Stimulated activated CD4-positive, alpha-beta T cell treated with anti-CD3 and anti-CD28 coated beads, TNF-alpha, amount 100 ng/mL, for 4 hours (primary cell): ENCODE results near the gene PKN1.

Experiments
- DNase-seq, 3 experiments: peaks; one replicate each; pipeline ENCODE4 v3.0.0-alpha.2; 2020; ENCODE audit warnings: low read depth in 3 of 3

The PKN1 gene

DNA sequence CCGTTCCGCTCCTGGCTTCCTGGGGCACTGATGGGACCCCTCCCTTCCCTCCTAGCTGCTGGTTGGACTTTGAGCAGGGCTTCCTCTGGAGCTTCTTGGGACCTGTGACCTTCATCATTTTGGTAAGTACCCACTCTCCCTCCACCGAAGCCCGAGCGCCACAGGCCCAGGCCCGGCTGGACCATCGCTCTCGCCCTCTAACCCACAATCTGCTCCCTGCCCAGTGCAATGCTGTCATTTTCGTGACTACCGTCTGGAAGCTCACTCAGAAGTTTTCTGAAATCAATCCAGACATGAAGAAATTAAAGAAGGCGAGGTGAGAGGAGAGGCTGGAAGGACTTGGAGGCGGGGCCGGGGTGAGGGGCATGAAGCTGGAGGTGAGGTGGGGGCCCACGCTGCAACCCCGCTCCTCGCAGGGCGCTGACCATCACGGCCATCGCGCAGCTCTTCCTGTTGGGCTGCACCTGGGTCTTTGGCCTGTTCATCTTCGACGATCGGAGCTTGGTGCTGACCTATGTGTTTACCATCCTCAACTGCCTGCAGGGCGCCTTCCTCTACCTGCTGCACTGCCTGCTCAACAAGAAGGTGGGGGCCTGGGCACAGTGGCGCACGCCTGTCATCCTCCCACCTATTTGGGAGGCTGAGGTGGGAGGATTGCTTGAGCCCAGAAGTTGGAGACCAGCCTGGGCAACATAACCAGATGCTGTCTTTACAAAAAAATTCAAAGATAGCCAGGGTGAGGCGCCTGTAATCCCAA is 26.3 kb upstream of the PKN1 start:
- no peak for DNase-seq

DNA sequence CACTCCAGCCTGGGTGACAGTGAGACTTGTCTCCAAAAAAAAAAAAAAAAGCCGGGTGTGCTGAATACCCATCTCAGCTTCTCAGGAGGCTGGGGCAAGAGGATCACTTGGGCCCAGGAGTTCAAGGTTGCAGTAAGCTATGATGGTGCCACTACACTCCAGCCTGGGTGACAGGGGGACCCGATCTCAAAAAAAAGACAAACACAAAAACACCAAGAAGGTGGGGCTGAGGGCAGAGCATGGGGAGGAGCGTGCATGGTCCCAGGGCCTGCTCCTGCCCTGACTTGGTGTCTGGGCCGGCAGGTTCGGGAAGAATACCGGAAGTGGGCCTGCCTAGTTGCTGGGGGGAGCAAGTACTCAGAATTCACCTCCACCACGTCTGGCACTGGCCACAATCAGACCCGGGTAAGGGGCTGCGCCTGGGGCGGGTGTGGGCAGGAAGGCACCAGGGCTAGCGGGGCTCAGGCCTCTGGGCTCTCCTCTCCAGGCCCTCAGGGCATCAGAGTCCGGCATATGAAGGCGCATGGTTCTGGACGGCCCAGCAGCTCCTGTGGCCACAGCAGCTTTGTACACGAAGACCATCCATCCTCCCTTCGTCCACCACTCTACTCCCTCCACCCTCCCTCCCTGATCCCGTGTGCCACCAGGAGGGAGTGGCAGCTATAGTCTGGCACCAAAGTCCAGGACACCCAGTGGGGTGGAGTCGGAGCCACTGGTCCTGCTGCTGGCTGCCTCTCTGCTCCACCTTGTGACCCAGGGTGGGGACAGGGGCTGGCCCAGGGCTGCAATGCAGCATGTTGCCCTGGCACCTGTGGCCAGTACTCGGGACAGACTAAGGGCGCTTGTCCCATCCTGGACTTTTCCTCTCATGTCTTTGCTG is 25.3 kb upstream of the PKN1 start:
- no peak for DNase-seq

DNA sequence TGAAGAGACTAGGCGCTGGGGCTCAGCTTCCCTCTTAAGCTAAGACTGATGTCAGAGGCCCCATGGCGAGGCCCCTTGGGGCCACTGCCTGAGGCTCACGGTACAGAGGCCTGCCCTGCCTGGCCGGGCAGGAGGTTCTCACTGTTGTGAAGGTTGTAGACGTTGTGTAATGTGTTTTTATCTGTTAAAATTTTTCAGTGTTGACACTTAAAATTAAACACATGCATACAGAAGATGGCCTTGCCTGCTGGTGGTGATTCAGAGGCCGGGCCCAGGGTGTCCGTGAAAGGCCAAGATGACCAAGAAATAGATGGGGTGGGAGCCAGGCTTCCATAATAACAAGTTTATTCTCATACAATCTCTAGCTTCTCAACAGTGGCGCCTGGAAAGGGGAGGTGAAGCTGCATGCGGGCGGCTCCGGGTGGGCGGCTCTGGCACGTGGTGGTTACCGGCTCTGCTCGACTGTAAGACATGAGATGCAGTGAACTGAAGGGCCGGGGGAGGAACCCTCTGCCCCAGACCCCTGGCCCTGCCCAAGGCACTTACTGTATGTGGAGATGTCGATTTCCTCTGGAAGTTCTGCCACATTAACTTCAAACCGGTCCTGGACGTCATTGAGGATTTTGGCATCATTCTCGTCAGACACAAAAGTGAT is 24.5 kb upstream of the PKN1 start:
- DNase-seq: no peak

DNA sequence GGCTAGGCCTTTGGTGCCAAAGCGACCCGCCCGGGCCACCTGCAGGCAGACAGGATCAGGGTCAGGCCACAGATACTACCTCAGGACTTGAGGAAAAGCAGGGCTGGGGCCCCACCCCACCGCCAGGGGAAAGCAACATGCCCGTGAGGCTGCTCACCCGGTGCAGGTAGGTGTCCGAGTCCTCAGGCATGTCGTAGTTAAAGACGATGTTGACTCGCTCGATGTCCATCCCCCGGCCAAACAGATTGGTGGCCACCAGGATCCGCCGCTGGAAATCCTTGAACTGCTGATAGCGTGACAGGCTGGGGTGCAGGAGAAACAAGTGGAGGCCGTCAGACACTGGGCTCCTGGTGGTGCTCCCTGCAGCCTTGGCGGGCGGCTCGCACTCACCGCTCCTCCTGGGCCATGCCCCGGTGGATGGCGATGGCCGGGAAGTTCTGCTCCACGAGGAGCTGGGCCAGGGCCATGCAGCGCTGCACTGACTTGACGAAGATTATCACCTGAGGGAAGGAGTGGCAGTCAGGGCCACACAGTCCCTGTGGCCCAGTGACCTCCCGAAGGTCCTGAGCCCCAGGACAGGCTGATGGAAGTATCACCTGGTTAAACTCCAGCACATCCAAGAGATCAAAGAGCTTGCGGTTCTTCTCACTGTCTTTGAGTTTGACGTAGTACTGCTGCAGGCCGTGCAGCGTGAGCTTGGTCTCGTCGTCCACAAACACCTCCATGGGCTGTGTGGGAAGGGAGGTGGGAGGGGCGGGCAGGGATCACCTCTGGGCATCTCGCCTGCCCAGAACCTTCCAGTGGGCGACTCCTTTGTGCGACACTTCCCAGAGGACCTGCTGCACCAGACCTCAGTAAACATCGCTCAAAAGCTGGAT is 23.7 kb upstream of the PKN1 start:
- no peak for DNase-seq

DNA sequence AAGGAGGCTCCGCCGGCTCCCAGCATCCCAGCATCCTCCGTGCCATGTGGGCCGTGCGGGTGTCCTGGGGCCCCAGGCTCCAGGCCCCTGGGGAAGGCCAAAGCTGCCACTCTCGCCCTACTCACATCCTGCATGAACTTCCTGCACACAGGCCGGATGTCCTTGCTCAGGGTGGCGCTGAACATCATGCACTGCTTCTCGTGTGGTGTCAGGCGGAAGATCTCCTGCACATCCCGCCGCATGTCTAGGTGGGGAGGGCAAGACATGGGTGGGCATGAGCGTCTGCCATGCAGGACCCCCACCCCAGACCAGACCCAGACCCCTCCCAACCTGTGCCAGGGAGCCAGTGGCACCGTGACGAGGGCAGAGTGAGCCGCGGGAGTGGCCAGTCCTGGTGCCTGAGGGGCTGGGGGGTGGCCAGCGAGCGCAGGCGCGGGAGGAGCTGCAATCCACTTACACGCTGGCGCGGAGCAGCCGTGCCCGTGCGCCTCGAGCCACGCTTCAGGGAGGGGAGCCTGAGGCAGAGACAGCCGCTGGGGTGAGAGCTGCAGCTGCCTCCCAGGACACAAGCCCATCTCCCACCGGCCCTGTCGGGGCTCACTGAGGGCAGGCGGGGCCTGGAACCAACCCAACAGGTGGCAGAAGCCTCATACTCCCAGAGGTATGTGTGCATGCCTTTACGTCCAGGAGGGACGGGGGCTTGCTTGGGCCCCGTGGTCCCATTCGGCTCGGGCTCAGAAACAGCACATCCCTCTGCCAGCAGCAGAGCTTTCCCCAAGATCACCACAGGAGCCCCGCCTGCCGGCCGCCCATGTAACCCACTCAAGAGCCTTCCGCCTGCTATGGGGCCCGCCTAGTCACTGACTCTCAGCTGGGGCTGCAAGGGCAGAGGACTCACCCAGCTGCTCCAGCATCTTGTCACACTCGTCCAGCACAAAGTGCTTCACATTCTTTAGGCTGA is 22.7 kb upstream of the PKN1 start:
- no peak for DNase-seq

GRCh38 chr19:14411161-14411937 is 21.8 kb upstream of the PKN1 start:
- no peak for DNase-seq

DNA sequence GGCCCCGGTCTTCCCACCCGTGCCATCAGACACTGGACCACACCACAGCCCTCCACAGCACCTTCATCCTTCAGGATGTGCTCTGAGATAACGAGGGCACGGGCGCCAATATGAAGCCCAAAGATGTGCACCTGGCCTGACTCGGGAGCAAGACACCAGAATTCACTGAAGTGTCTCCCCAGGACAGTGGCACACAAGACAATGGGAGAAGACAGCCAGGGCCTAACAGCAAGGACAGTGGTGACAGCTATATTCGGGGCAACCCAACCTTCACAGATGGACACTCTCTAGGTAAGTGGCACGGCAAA is 21.2 kb upstream of the PKN1 start:
- DNase-seq: no peak

DNA sequence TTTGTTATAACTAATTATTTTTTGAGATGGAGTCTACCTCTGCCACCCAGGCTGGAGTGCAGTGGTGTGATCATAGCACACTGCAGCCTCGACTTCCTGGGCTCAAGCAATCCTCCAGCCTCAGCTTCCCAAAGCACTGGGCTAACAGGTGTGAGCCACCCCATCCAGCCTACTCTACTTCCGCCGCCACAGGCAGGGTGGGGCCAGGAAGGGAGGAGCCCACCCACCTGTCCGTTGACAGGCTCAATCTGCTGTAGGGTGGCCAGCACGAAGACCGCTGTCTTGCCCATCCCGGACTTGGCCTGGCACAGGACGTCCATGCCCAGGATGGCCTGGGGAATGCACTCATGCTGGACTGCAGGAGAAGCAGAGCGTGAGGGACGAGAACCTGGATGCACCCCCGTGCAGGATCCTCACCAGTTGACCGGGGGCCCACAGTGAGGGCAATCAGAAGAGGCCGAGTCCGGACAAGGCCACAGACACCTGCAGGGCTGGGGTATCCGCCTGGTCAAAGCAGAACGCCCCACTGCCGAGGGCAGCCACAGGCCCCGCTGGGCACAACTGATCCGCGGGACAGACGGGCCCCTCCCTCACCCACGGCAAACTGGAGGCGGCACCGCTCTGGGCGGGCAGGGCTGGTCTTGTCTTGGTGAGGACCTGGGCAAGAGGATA is 20.6 kb upstream of the PKN1 start:
- DNase-seq: no peak

DNA sequence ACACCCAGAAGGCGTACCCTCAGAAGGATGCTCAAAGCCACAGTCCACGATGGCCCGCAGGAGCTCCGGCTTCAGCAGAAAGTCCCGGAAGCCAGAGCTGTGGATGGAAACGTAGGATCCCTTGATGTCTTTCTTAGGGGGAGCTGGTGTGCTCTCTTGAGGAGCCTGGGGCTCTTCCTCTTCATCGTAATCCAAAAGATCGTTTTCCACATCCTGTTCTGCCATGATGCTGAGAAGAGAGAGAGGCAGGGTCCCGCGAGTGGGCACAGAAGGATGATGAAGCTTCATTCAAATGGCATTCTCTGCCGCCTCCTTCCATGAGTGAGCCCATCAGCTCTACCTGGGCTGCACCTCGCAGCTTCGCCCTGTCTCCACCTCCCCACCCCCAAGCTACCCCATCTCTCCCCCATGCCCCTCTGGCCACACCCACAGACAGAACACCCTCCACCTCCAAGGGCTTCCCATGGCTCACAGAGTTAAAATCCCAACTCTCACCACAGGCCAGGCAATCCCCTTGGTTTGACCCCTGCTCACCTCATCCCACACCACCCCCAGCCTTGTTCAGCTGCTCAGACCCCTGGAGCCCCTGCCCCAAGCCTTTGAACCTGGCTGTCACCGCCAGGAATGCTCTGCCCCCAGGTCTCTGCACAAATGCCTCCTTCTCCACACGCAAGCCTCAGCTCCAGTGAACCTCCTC is 20.0 kb upstream of the PKN1 start:
- DNase-seq: no peak

DNA sequence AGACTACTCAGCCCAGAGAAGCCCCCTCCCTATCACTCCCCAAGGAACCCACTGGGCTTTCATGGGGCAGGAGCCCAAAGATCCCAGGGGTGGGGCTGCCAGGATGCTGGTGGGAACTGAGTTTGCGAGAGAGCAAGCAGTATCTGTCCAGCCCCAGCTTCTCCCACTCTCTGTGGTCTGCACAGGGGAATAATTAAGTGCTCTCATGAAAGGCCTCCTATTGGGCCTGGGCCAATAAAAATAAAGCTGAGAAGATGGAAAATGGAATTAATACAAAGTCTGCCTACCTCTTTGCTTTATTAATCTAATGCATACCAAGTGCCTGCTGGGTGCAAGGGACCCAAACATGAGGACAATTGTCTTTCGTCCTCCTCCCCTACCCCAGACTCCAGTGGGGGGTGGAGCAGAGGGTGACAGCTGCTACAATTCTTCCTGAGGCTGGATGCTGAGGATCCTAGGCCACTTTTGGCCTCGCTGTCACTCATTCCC is 19.4 kb upstream of the PKN1 start:
- no peak for DNase-seq

DNA sequence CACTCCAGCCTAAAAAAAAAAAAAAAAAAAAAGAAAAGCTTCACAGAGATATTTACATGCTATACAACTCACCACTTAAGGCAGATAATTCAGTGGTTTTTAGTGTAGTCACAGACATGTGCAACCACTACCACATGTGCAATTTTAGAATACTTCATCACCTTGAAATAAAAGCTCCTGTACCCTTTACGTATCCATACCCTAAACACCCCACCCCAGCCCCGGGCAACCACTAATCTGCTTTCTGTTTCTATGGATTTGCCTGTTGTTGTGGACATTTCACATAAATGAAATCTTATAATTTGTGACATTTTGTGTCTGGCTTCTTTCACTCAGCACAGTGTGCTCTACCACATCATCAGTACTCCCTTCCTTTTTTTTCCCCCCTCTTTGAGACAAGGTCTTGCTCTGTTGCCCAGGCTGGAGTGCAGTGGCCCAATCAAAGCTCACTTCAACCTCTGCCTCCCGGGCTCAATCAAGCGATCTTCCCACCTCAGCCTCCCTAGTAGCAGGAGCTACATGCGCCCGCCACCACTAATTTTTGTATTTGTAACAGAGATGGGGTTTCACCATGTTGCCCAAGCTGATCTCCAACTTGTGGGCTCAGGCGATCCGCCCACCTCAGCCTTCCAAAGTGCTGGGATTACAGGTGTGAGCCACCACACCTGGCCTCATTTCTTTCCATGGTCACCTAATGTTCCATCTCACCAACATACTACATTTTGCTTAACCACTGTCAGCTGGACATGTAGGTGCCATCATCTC is 18.0 kb upstream of the PKN1 start:
- DNase-seq: no peak

GRCh38 chr19:14416817-14417231 is 16.3 kb upstream of the PKN1 start:
- DNase-seq: no peak

DNA sequence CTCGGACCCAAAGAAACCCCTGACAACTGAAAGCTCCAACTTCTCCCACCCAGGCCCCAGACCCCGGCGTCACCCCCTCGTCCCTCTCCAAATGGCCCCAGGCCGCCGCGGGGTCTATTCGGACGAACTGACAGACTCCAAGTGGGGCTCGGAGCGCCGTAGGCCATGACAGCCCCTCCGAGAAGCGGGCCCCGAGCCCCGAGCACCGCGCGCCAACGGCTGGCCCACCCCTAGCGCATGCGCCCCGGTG is 14.3 kb upstream of the PKN1 start:
- peak in 1 of 3 experiments; percentile 75 for DNase-seq

- peak; percentile 83 to 94 (median 93) for DNase-seq
Observed at GRCh38 chr19:14419106-14419813, 13.8 kb upstream of the PKN1 start, which contains the start of gene DDX39A. Gene DDX39A, minus strand, starts transcription at chr19:14419341. Its CDS starts 6,121 bp downstream, at chr19:14413220.

DNA sequence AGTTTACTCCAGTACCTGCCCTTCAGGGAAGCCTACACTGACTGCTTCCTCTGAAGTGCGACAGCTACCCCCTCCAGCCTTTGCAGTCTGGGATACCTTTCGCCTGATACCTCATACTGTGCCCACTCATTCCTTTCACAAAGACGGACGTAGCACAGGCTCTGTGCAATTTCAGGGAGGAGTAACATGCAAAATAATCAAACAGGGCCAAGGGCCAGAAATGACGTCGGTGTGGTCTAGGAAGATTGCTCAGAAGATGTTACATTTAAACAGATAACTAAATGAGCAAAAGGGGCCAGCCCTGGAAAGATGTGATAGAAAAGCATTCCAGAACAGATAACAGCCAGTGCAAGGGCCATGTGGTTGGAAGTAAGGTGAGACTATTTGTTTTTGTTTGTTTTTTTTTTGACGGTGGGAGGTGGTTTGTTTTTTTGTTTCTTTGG is 7.4 kb upstream of the PKN1 start:
- no peak for DNase-seq

DNA sequence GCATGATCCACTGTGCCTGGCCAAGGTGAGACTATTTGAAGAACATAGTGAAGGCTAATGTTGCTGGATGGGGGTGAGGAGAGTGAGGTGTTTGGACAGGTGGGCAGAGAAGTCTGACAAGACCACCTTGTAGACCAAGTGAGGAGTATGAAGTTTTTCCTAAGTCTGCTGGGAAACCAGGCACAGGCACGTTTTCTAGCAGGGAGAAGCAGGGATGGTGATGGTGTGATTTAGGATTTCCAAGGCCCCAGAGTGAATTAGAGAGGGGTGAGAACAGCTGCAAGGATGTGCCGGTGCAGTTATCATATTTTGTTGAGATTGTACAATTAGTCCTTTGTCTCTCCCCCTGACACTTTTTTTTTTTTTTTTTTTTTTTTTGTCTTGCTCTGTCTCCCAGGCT is 5.6 kb upstream of the PKN1 start:
- no peak for DNase-seq

GRCh38 chr19:14428882-14429416 is 4.2 kb upstream of the PKN1 start:
- no peak for DNase-seq
